ENCODE data around the gene CEP131. TPM values are rescaled to one million over a fixed set of nuclear protein-coding genes. Genes with fewer than 3 reads are reported as not detected.

Gene CEP131
- total RNA-seq, 2 donors from 2014 or later = 4.7 to 9.5 TPM

- ATAC-seq = no peak
- intact Hi-C loops (cut with DNase I, micrococcal nuclease) = no loop called here
These were observed 11.9 kb downstream of the CEP131 start for GRCh38 chr17:81210868-81211267.

GRCh38 chr17:81210466-81210865, 12.3 kb downstream of the CEP131 start:
- intact Hi-C loops (cut with DNase I, micrococcal nuclease) = no loop called here
- DNase-seq (no peak), ATAC-seq (no peak)

More at GRCh38 chr17:81210868-81211267, 11.9 kb downstream of the CEP131 start:
- no peak for DNase-seq

- DNase-seq (no peak), ATAC-seq (no peak)
- intact Hi-C loops (cut with DNase I, micrococcal nuclease) = no loop called here
These were observed 13.6 kb downstream of the CEP131 start for GRCh38 chr17:81209141-81209540.

GRCh38 chr17:81208651-81209050, 14.1 kb downstream of the CEP131 start:
- DNase-seq = no peak
- intact Hi-C loops (cut with DNase I, micrococcal nuclease) = no loop called here
- ATAC-seq = no peak

GRCh38 chr17:81207610-81208581, 14.9 kb downstream of the CEP131 start:
- intact Hi-C loops (cut with DNase I, micrococcal nuclease) = no loop called here
- ATAC-seq (no peak), DNase-seq (no peak)

- intact Hi-C loops (cut with DNase I, micrococcal nuclease) = no loop called here
- ATAC-seq (no peak), DNase-seq (no peak)
These were observed 16.1 kb downstream of the CEP131 start for GRCh38 chr17:81206657-81207056.

- ATAC-seq (no peak), DNase-seq (no peak)
- intact Hi-C loops (cut with DNase I, micrococcal nuclease) = no loop called here
These were observed 16.6 kb downstream of the CEP131 start for GRCh38 chr17:81206166-81206565.

- ATAC-seq (peak; percentile 68), DNase-seq (peak in 1 of 2 donors; percentile 38)
- intact Hi-C loops (cut with DNase I, micrococcal nuclease) = no loop called here
These were observed 18.2 kb downstream of the CEP131 start for GRCh38 chr17:81204578-81204977.

- ATAC-seq (no peak), DNase-seq (no peak)
- intact Hi-C loops (cut with DNase I, micrococcal nuclease) = no loop called here
These were observed 19.6 kb downstream of the CEP131 start for GRCh38 chr17:81203136-81203535.

- intact Hi-C loops (cut with DNase I, micrococcal nuclease) = no loop called here
- no peak for ATAC-seq
- DNase-seq = no peak
These were observed 20.4 kb downstream of the CEP131 start for GRCh38 chr17:81202318-81202717.

GRCh38 chr17:81200695-81201580, 21.8 kb downstream of the CEP131 start:
- intact Hi-C loops (cut with DNase I, micrococcal nuclease) = no loop called here
- ATAC-seq (peak; percentile 94), DNase-seq (peak; percentile 62 to 66)

- DNase-seq (no peak), ATAC-seq (no peak)
- intact Hi-C loops (cut with DNase I, micrococcal nuclease) = no loop called here
These were observed 22.6 kb downstream of the CEP131 start for GRCh38 chr17:81200201-81200600.

GRCh38 chr17:81199482-81199830, 23.3 kb downstream of the CEP131 start:
- intact Hi-C loops (cut with DNase I, micrococcal nuclease) = no loop called here

GRCh38 chr17:81198826-81199481, 23.8 kb downstream of the CEP131 start:
- intact Hi-C loops (cut with DNase I, micrococcal nuclease) = no loop called here
- no peak for ATAC-seq

More at GRCh38 chr17:81199482-81199830, 23.3 kb downstream of the CEP131 start:
- DNase-seq = no peak
- no peak for ATAC-seq

GRCh38 chr17:81197831-81198490, 24.8 kb downstream of the CEP131 start:
- intact Hi-C loops (cut with DNase I, micrococcal nuclease) = no loop called here

More at GRCh38 chr17:81198826-81199481, 23.8 kb downstream of the CEP131 start:
- no peak for DNase-seq

GRCh38 chr17:81197409-81197795, 25.4 kb downstream of the CEP131 start:
- no peak for ATAC-seq
- DNase-seq = no peak
- intact Hi-C loops (cut with DNase I, micrococcal nuclease) = no loop called here

More at GRCh38 chr17:81197831-81198490, 24.8 kb downstream of the CEP131 start:
- DNase-seq (no peak), ATAC-seq (no peak)

GRCh38 chr17:81196505-81197408, 26.0 kb downstream of the CEP131 start:
- intact Hi-C loops (cut with DNase I, micrococcal nuclease) = no loop called here
- no peak for DNase-seq
- no peak for ATAC-seq
